GM18505 (cell line): ENCODE results near the gene GIMAP7.
A peak's percentile ranks its signal among the peaks of the same experiment; 100 is the strongest.
"Not testable (repeated sequence)": the region's sequence is repeated elsewhere in the genome, so short reads cannot be mapped to it uniquely, and the experiment has no call there.

ENCODE experiments used
- ATAC-seq: cut with Tn5 transposase; IDR thresholded peaks from one replicate; pipeline ENCODE4 v1.9.1; 2021; ENCODE audit not compliant: unreplicated experiment
- POLR2A ChIP-seq: IDR thresholded peaks from 4 replicates; pipeline ENCODE4 v1.6.1; 2011; ENCODE audit warnings: borderline replicate concordance; ENCODE audit not compliant: insufficient read depth, insufficient read length; ENCODE audit errors: extremely low read depth

The GIMAP7 gene

GRCh38 chr7:150514748-150515222 lies at the start of gene GIMAP7:
TSS of gene GIMAP7 (plus strand) at chr7:150514872. CDS start at chr7:150519975, 5,103 bp downstream.
- ATAC-seq, result peak; percentile 82
- TF ChIP-seq POLR2A, result peak; percentile 74

- TF ChIP-seq POLR2A, result no peak
- ATAC-seq, result no peak
Observed at GRCh38 chr7:150464962-150465361, 49.7 kb upstream of the GIMAP7 start.

- no peak for TF ChIP-seq POLR2A
- ATAC-seq, result no peak
Observed at GRCh38 chr7:150465414-150465813, 49.3 kb upstream of the GIMAP7 start.

GRCh38 chr7:150466477-150466876 lies 48.2 kb upstream of the GIMAP7 start:
- no peak for TF ChIP-seq POLR2A
- ATAC-seq, result no peak

GRCh38 chr7:150468241-150468640 lies 46.4 kb upstream of the GIMAP7 start:
- TF ChIP-seq POLR2A, result no peak
- no peak for ATAC-seq

- no peak for TF ChIP-seq POLR2A
Observed at GRCh38 chr7:150471886-150472285, 42.8 kb upstream of the GIMAP7 start.

GRCh38 chr7:150473902-150474301 lies 40.8 kb upstream of the GIMAP7 start:
- TF ChIP-seq POLR2A, result no peak
- ATAC-seq, result no peak

More at GRCh38 chr7:150471886-150472285, 42.8 kb upstream of the GIMAP7 start:
- no peak for ATAC-seq

DNA sequence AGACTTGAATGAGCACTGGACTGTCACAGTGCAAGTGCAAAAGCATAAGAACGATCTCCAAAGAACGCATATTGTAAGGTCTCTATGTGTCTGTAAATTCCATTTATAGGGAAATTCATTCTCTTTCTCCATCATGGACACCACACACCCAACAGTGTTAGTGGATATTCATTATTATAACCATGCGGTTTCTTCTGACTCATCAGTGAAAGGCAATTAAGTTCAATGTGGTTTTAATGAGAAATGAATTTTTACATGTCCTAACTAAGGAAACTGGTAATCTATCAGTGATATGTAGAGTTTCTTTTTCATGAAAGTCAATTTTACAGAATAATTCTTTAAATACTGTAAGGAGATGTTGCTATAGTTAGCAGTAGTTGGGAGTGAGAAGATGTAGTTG lies 38.4 kb upstream of the GIMAP7 start:
- no peak for TF ChIP-seq POLR2A
- no peak for ATAC-seq

DNA sequence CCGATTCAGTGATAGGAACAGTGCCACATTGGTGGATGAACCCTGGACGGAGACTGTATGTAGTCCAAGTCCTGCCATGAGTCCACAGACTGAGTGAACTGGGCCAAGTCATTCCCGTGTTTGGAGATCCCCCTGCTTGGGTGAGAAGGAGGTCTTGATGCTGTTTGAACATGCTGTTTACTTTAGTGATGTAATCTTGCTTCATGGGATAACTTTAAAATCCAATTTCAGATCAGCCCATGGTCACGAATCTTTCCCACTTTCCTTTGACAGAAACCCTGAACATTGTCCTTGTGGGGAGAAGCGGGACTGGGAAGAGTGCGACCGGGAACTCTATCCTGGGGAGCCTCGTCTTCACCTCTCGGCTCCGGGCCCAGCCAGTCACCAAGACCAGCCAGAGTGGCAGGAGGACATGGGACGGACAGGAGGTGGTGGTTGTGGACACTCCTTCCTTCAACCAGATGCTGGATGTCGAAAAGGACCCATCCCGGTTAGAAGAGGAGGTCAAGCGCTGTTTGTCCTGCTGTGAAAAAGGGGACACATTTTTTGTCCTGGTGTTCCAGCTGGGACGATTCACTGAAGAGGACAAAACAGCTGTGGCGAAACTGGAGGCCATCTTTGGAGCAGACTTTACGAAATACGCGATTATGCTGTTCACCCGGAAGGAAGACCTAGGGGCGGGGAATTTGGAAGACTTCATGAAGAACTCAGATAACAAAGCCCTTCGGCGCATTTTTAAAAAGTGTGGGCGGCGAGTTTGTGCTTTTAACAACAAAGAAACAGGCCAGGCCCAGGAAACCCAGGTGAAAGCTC lies 37.6 kb upstream of the GIMAP7 start:
- ATAC-seq, result no peak
- TF ChIP-seq POLR2A, result no peak

GRCh38 chr7:150479023-150479716 lies 35.5 kb upstream of the GIMAP7 start:
- ATAC-seq, result no peak
- TF ChIP-seq POLR2A, result no peak

DNA sequence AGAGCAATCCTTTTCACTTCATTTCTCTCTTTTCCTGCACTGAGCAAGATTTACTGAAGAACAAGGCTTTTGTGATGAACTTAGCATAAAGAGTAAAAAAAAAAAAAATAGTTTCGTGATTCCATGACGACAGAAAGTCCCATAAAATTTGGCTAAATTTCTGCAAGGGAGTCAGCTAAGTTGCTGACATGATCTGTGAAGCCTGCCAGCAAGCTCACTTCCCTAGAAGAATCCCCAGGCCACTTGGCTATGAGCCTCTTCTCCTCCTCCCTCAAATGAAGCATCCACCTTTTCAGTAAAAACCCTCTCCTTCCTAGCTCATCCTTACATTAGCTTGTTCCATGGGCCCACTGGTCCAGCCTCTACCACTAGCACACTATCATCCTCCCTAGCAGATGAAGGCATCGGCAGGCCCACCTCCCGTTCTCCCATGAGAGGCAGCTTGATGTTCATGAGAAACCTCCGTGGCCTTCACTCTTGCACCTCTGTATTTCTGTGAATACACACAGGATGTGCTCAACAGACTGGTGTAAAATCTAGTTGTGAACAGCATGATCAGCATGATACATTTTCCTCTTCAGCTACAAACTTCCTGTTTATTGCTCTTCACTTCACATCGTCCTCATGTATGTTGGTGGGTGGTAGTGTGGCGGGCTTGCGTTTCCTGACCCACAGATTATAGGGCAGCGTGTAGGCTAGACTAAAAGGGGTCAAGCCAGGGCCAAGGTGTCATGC lies 33.3 kb upstream of the GIMAP7 start:
- ATAC-seq, result no peak
- no peak for TF ChIP-seq POLR2A

DNA sequence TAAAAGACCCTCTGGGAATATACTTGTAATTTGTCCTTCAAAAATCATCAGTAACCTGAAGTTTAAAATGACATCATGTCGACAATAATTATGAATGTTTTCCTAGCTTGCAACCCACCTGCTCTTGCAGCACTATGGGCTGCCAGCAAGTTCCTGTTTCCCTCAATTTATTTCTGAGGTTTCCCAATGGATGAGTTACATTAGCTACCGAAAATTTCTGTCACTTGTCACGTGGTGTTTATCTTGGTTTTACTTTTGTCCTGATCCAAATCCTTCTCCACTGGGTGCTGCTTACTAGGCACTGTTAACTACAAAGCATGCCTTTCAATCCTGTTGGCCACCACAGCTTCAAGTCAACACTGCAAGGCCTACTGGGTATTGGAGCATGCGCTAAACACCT lies 32.8 kb upstream of the GIMAP7 start:
- ATAC-seq, result no peak

GRCh38 chr7:150483514-150483913 lies 31.2 kb upstream of the GIMAP7 start:
- not testable (repeated sequence) for ATAC-seq

More for the DNA sequence above, 32.8 kb upstream of the GIMAP7 start:
- no peak for TF ChIP-seq POLR2A

DNA sequence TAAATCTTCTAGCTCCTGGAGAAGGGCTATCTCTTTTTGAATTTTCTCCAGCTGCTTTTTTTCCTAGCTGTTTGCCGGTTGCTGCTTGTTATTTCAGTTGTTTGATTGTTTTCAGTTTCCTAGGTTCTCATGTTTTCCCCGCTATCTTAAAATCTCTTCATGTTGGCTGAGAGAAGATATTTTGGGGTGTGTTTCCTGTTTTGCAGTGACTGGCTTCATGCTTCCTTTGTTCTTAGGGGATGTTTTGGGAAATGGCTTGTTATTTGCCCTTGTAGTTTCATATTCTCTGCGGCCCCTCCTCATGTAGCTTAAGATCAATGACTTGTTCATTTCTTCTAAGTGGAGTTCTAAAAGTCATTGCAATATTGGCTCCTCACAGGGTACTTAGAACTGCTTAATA lies 30.6 kb upstream of the GIMAP7 start:
- ATAC-seq, result not testable (repeated sequence)
